Erythroblast (primary cell): ENCODE data around the gene NRL.

Source experiments
- GATA1 ChIP-seq: IDR thresholded peaks from 2 replicates; pipeline ENCODE4 v1.6.1; 2011; ENCODE audit warnings: low read depth, mild to moderate bottlenecking, control low read depth, low read length, moderate library complexity
- POLR2A ChIP-seq: IDR thresholded peaks from 2 replicates; pipeline ENCODE4 v1.6.1; 2011; ENCODE audit warnings: mild to moderate bottlenecking, low read length

- TF ChIP-seq POLR2A: no peak
- TF ChIP-seq GATA1: no peak
Observed at GRCh38 chr14:24145690-24146452, 31.1 kb upstream of the NRL start.
